Activated naive CD4-positive, alpha-beta T cell treated with anti-CD3 and anti-CD28 coated beads, Interleukin-2, amount 50 U/mL, for 16 hours (primary cell): ENCODE results near the gene SDK1.
"Not testable (repeated sequence)": the region's sequence is repeated elsewhere in the genome, so short reads cannot be mapped to it uniquely, and the experiment has no call there.

Experiments used
- DNase-seq: peaks from one replicate; pipeline ENCODE4 v3.0.0-alpha.2; 2020

Gene SDK1

DNA sequence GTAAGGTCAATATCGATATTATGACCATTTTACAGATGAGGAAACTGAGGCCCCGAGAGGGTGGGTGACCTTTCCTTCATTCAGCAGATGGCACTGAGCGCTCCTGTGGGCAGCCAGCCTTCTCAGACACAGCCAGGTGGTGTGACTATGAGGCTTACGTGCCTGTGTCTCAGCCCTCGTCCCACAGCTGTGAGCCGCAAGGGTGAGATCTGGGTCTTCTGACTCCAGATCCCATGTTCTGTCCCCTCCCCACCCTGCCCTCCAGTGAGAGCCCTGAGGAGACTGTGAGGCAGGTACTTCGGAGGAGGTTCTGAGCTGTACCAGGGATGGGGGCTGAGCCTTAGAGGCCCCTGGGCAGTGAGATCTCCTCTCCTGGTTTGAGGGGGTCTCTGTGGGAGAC is 767.2 kb downstream of the SDK1 start:
- no peak for DNase-seq

DNA sequence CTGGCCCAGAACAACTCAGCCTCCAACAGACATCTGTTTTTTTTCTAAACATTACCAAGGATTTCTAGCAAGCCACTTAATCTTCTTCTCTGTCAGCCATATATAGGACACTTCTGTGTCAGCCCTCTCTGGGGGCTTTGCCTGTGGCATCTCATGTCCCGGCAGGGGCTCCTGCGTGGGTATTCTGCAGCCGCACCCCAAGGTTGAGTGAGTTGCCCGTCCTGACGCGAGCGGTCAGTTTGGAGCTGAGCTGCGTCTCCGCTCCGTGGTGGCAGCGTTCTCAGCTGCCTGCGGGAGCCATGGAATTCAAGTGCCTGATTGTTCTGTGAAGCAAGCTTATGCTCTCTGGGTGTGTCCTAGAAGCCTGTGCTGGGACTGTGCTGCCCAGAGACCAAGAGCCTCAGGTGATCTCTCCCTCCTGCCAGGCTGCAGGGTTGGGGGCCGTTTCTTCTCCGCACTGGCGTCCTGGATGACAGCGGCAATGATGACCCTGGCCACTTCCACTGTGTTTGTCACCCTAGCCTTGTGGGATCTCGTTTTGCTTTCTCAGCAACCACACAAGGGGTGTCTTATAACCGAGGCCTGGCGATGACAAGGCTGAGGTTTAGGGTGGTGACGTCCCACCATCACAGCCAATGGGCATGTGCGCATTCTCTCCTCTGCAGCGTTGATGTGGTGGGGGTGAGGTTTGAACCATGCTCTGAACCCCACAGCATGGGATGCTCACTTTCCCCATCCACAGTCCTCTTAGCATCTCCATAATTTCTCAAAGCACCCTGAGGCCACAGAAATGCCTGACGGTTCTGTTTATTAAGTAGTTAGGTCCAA is 768.4 kb downstream of the SDK1 start:
- DNase-seq = no peak

DNA sequence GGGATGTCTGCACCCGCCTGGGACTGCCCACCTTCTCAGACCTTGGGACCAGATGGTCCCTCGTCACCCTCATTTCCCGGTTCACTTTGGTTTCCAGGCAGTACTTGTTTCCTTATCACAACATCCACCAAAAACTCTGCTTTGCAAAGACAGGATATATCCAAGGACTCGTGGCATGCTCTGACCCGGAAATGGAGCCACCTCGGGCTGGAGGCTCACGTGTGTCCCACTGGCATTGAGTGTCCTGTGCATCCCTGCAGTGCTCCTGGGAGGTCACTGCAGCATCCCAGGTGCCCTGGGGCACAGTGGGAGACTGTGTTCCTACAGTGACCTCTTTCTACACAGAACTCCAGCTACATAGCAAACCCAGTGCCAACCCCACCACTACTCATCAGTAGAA is 769.2 kb downstream of the SDK1 start:
- no peak for DNase-seq

- DNase-seq = no peak
Measured at GRCh38 chr7:4071370-4072058, 770.5 kb downstream of the SDK1 start.

DNA sequence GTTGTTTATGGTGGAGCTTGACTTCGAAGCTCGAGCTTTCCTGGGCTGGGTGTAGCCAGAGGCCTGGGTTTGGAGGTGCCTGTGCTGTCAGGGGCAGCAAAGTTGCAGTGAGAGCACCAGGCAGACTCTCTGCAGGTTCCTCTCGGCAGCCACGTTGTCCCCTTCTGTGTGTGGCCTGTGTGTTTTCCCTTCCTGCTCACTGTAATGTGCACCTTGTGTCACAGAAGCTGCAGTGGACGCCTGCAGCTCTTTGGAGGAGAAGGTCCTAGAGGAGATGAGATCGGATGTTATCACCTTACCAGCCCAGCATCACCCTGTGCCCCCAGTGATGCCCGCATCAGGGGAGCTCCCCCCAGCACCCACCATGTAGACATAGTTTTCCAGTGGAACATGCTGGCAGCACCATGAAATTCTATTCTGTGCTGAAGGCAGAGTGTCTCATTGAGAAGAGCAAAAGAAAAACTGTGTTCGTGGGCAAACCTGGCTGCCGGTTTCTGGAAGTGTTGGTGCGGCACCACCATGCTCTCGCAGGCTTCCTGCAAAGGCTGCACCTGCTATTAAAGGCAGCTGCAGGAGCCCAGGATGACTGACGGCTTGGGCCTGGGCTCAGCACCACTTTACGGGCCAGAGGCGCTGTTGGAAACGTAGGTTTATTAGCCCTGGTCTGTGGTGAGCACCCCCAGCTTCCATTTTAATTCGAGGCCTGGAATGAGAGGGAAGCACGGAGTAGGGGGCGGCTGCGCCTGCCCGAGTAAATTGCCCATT is 771.3 kb downstream of the SDK1 start:
- DNase-seq = no peak

DNA sequence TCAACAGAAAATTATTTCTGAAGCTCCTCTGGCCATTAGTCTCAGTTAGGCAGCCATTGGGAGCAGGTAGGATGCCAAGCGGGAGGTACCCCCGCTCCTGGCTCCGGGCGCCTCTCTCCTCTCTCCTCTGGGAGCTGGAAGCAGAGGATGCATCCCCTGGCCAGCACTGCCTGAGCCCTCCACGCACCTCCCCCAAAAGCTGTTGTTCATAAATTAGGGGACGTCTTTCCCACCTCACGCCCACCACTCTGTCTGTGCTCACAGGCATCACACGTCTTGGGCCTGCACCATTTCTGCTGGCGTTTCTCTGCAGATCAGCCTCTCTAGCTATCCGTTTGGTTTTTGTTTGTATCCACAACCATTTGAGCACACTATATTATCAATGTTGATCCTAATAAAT is 772.0 kb downstream of the SDK1 start:
- no peak for DNase-seq

DNA sequence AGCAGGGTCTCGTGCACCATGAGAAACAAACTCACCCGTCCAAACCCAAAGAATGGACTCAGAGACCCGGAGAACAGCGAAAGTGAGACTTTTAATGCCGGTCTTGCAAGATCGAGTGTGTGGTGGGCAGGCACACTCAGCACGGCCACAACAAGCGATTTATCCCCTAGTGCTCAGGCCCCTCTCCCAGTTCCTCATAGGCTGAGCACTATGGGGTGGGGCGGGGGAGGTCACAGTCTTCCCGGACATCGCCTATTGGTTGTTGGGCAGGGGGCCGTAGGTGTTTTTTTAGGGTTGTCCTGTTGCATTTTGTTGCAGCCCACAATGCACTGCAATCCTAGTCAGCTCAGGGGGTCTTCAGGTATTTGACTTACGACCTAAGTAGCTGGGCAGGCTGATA is 772.7 kb downstream of the SDK1 start:
- DNase-seq = no peak

GRCh38 chr7:4074407-4074806 is 773.4 kb downstream of the SDK1 start:
- no peak for DNase-seq

- no peak for DNase-seq
Measured at GRCh38 chr7:4074994-4075393, 773.9 kb downstream of the SDK1 start.

DNA sequence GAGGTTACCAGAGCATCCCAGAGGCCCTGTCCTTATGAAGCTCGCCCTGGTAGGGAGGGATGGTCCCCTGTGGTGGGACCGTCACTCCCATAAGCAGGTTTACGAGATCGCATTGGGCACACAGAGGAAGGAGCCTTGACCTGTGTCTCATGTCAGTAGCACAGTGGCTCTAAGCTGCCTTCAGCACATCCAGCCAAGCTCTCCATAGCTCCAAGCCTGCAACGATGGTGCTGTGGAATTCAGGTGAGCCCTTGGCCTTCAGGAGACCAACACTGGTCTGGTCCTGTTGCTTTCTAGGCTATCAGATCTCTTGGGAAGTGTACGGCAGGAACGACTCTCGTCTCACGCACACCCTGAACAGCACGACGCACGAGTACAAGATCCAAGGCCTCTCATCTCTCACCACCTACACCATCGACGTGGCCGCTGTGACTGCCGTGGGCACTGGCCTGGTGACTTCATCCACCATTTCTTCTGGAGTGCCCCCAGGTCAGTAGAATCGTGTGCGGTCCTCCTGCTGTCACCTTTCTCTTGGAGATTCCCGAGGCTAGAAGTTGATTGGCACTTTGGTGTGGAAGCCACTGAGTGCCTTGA is 775.7 kb downstream of the SDK1 start:
- no peak for DNase-seq

DNA sequence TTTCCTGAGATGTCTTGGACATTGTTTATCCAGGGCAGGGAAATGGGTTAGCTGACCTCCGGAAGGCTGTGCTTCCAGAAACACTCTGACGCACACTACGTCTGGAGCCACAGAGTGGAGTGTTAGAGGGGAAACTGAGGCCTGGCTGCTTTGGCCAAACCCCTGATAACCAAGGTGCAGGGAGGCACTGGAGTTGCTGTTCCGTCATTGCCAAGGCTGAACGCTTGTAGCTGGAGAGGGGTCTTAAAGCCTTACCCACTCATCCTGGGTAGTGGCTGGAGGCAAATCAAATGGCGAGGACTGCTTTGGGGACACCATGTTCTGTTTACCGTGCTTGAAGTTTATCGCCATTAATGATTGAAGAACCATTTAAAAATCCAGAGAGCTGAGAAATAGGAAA is 776.9 kb downstream of the SDK1 start:
- no peak for DNase-seq

DNA sequence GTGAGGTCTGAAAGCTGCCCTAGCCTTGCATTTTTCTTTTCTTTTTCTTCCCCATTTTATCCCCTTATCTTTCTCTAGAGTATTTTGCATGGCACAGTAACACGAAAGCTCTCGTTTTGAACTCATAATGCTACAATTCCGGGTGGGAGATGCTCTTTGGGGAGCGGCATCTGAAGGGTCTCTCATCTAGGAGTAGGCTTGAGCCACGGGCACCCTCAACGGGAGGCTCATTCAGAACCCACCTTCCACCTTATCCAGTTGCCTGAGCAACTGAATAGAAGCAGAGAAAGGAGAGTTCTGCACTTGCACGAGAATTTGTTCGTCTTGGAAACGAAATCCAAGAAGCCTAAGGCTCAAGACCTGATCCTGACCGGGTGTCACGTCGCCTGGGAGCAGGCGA is 777.5 kb downstream of the SDK1 start:
- no peak for DNase-seq

DNA sequence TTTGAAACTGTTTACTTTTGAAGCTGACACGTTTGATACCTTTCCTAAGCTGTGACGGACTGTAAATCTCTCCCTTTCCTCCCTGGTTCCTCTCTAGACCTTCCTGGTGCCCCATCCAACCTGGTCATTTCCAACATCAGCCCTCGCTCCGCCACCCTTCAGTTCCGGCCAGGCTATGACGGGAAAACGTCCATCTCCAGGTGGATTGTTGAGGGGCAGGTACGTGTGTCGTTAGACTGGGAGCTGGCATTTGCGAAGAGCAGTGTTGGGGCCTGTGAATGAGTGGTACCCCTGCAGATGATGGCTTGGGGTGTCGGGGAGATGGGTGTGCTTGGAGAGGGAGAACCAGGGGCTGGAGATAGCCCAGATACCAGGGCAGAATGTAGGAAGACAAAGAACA is 778.3 kb downstream of the SDK1 start:
- no peak for DNase-seq

GRCh38 chr7:4079956-4080355 is 778.9 kb downstream of the SDK1 start:
- DNase-seq = no peak

- DNase-seq = no peak
Measured at GRCh38 chr7:4080954-4081353, 779.9 kb downstream of the SDK1 start.

- DNase-seq = no peak
Measured at GRCh38 chr7:4083513-4083912, 782.5 kb downstream of the SDK1 start.

DNA sequence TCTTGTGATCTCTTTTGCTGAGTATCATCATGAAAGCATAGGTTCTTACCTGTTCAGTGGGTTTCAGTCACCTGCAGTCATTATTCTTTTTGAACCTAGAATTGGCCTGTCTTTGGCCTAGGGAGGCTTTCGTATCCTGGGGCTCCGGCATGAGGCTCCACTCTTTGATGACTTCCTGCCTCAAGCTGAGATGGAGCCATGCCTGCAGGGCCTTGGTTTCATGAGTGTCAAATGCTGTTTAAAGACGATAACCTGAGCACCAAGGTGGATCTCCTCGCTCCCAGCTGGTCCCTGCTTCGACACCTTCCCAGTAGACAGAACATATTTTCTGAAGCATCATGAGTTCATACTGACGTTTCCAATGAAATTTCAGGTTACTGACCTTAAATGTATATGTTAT is 783.2 kb downstream of the SDK1 start:
- DNase-seq = no peak

GRCh38 chr7:4085937-4086691 is 785.1 kb downstream of the SDK1 start:
- DNase-seq = no peak

- no peak for DNase-seq
Measured at GRCh38 chr7:4086723-4087122, 785.7 kb downstream of the SDK1 start.

DNA sequence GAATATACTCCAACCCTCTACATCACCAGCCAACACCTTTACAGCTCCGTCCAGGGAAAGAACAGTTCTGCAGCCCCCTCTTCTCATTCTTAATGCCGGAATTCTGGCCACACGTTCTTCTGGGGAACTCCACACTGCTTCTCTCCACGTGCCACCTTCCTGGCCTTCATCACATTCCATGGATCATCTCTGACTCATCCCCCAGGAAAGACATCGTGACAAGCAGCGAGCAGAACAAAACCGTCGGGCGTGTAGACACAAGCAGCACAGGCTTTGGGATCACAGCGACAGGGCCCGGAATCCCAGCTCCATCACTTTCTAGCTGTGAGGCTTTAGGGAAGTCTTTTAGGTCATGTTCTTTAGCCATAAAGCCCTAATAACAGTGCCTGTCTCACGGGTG is 790.7 kb downstream of the SDK1 start:
- DNase-seq = no peak

GRCh38 chr7:4093035-4093434 is 792.0 kb downstream of the SDK1 start:
- DNase-seq = no peak

GRCh38 chr7:4093483-4093882 is 792.4 kb downstream of the SDK1 start:
- no peak for DNase-seq

- DNase-seq = not testable (repeated sequence)
Measured at GRCh38 chr7:4094158-4094557, 793.1 kb downstream of the SDK1 start.
